ENCODE data around the gene EBPL. TPM values are rescaled to one million over a fixed set of nuclear protein-coding genes. Genes with fewer than 3 reads are reported as not detected.
"Not testable (repeated sequence)": the region's sequence is repeated elsewhere in the genome, so short reads cannot be mapped to it uniquely, and the experiment has no call there.

Gene EBPL
- total and polyA plus RNA-seq, 2 of the 4 experiments (the other 2 are of a cell fraction) = 57.9 to 65.3 TPM

GRCh38 chr13:49711218-49711863, 20.1 kb upstream of the EBPL start:
- DNase-seq (peak; percentile 96), ATAC-seq (ENCODE audit: low read depth) (peak; percentile 100)
- Histone ChIP-seq H4K8ac (ENCODE audit: low read depth in 2 of 2, low read length in 2 of 2) (no peak overlapping the region), H2BK5ac (ENCODE audit: low read depth, low read length, poor library complexity, severe bottlenecking) (peak overlapping the region; percentile 54), H4K5ac (ENCODE audit: low read depth, low read length) (no peak overlapping the region), H3K27me3 (ENCODE audit: control insufficient read depth, insufficient read depth, low read length) (no peaks in the 10 kb centered on the region), H3K18ac (ENCODE audit: low read depth, low read length) (no peak overlapping the region), H3K4me1 (ENCODE audit: control insufficient read depth, insufficient read depth, low read length) (peaks cover 3% of the 10 kb centered on the region), H4K91ac (ENCODE audit: insufficient read depth, low read depth, low read length) (no peak overlapping the region), H3K27ac (ENCODE audit: insufficient read depth, low read length) (no peak overlapping the region), H2AK9ac (replicated peaks; ENCODE audit: low read depth, low read length, poor library complexity) (no peak overlapping the region), H2BK20ac (ENCODE audit: low read depth, low read length) (no peak overlapping the region), H3K14ac (replicated peaks; ENCODE audit: low read depth, low read length) (no peak overlapping the region), H3K4me3 (ENCODE audit: insufficient read depth, low read depth, low read length) (no peak overlapping the region), H2AK5ac (ENCODE audit: low read depth, low read length) (no peak overlapping the region), H2BK120ac (ENCODE audit: low read depth, low read length) (no peak overlapping the region), H3K9ac (ENCODE audit: low read depth, low read length) (no peak overlapping the region), H3K36me3 (ENCODE audit: control insufficient read depth, insufficient read depth, low read length) (peaks cover 9% of the 10 kb centered on the region), H3K56ac (ENCODE audit: extremely low read depth, insufficient read depth, low read length) (no peak overlapping the region), H3K23ac (ENCODE audit: low read depth, low read length) (no peak overlapping the region), H3K79me1 (ENCODE audit: low read depth in 1 of 2, low read length in 2 of 2) (peaks cover 0 to 14% of the 10 kb centered on the region in 2 experiments; a peak in 3 of 4 replicates), H3K9me1 (ENCODE audit: insufficient read depth, low read length) (no peaks in the 10 kb centered on the region), H3K4me2 (ENCODE audit: low read depth, low read length) (no peak overlapping the region), H4K20me1 (ENCODE audit: insufficient read depth, low read length) (peaks cover 3% of the 10 kb centered on the region; the same call in 1 of the 2 replicates), H3K9me3 (ENCODE audit: control insufficient read depth, insufficient read depth, low read length) (peaks cover 5% of the 10 kb centered on the region), H2BK15ac (ENCODE audit: low read depth, low read length) (no peak overlapping the region), H3K4ac (ENCODE audit: low read depth, low read length) (no peak overlapping the region), H2AFZ (replicated peaks; ENCODE audit: low read length, poor library complexity) (no peak overlapping the region)
- ChIA-PET POLR2A (ENCODE audit: unreplicated experiment) (interaction anchor here (0.6 kb wide), 1 partner anchor 14 kb away, joined by 3 read pairs; no protein-coding TSS in a partner anchor), CTCF (no interaction called here)
- dilution Hi-C loops (cut with HindIII; ENCODE audit: low sequenced_read_pairs, unreplicated experiment) (no loop called here), intact Hi-C loops (cut with micrococcal nuclease) (loop anchor here (1.0 to 5.0 kb wide), 2 partner anchors 71 to 137 kb away; no protein-coding TSS in a partner anchor), in situ Hi-C loops (cut with MboI; ENCODE audit: low sequenced_read_pairs) (no loop called here)
- TF ChIP-seq USF2 (IDR thresholded peaks at IDR 0.05; ENCODE audit: low read depth, low read length) (no peak), CEBPB (IDR thresholded peaks at IDR 0.05; ENCODE audit: low read depth, low read length) (peak; percentile 64), FOS (IDR thresholded peaks at IDR 0.05; ENCODE audit: low read depth, low read length) (peak; percentile 73; the same call in 1 of the 2 replicates), BHLHE40 (IDR thresholded peaks at IDR 0.05; ENCODE audit: low read depth, low read length) (peak; percentile 38; the same call in 1 of the 2 replicates), POLR2A (IDR thresholded peaks at IDR 0.05; ENCODE audit: low read depth, low read length) (no peak), NFE2L2 (IDR thresholded peaks at IDR 0.05; ENCODE audit: low read depth, low read length) (peak; percentile 53; the same call in 1 of the 2 replicates)
- BruUV-seq (replicated peaks) = no TSS peak
- WGBS, 2 experiments (ENCODE audit: extremely low coverage in 2 of 2, insufficient read length in 1 of 2) = no CpG with 5 or more reads among the region's 2 CpGs

DNA sequence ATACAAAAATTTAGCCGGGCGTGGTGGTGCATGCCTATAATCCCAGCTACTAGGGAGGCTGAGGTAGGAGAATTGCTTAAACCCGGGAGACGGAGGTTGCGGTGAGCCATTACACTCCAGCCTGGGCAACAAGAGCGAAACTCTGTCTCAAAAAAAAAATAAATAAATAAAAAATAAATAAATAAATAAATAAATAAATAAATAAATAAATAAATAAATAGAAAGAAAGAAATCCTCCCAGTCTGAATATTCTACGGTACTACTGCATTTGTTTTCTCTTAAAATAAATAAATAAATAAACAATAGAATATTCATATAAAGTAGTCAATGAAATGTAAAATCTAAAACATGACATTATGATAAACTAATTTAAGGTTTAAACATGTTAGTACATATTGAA, 13.0 kb upstream of the EBPL start:
- ATAC-seq (ENCODE audit: low read depth); BruUV-seq (replicated peaks); intact Hi-C loops (cut with micrococcal nuclease); H3K4ac ChIP-seq (ENCODE audit: low read depth, low read length); H3K4me2 ChIP-seq (ENCODE audit: low read depth, low read length); H2AFZ ChIP-seq (replicated peaks; ENCODE audit: low read length, poor library complexity); H3K4me1 ChIP-seq (ENCODE audit: control insufficient read depth, insufficient read depth, low read length); in situ Hi-C loops (cut with MboI; ENCODE audit: low sequenced_read_pairs); H2BK15ac ChIP-seq (ENCODE audit: low read depth, low read length); H3K14ac ChIP-seq (replicated peaks; ENCODE audit: low read depth, low read length); H2BK20ac ChIP-seq (ENCODE audit: low read depth, low read length); H2AK5ac ChIP-seq (ENCODE audit: low read depth, low read length); H4K91ac ChIP-seq (ENCODE audit: insufficient read depth, low read depth, low read length); H4K20me1 ChIP-seq (ENCODE audit: insufficient read depth, low read length); DNase-seq; H3K18ac ChIP-seq (ENCODE audit: low read depth, low read length); POLR2A ChIA-PET (ENCODE audit: unreplicated experiment); H3K27ac ChIP-seq (ENCODE audit: insufficient read depth, low read length); H3K56ac ChIP-seq (ENCODE audit: extremely low read depth, insufficient read depth, low read length); H4K5ac ChIP-seq (ENCODE audit: low read depth, low read length); H2BK5ac ChIP-seq (ENCODE audit: low read depth, low read length, poor library complexity, severe bottlenecking); H3K9me1 ChIP-seq (ENCODE audit: insufficient read depth, low read length); H2BK120ac ChIP-seq (ENCODE audit: low read depth, low read length); H3K9ac ChIP-seq (ENCODE audit: low read depth, low read length); dilution Hi-C loops (cut with HindIII; ENCODE audit: low sequenced_read_pairs, unreplicated experiment); CTCF ChIA-PET; H3K23ac ChIP-seq (ENCODE audit: low read depth, low read length); H3K4me3 ChIP-seq (ENCODE audit: insufficient read depth, low read depth, low read length); H3K9me3 ChIP-seq (ENCODE audit: control insufficient read depth, insufficient read depth, low read length); H3K79me1 ChIP-seq (ENCODE audit: low read depth in 1 of 2, low read length in 2 of 2); H2AK9ac ChIP-seq (replicated peaks; ENCODE audit: low read depth, low read length, poor library complexity); H4K8ac ChIP-seq (ENCODE audit: low read depth in 2 of 2, low read length in 2 of 2); H3K27me3 ChIP-seq (ENCODE audit: control insufficient read depth, insufficient read depth, low read length): not testable (repeated sequence)
- H3K36me3 ChIP-seq (ENCODE audit: control insufficient read depth, insufficient read depth, low read length) = peaks cover 24% of the 10 kb centered on the region
- no CpG with 5 or more reads among the region's 7 CpGs for WGBS, 2 experiments (ENCODE audit: extremely low coverage in 2 of 2, insufficient read length in 1 of 2)
